Measurements from ENCODE around the gene ABITRAM. TPM values are rescaled to one million over a fixed set of nuclear protein-coding genes. Genes with fewer than 3 reads are reported as not detected.

ABITRAM gene
- total RNA-seq, 1 experiment from 2014 or later = 10.9 TPM

- no peaks in the 10 kb centered on the region for H4K20me1 ChIP-seq (ENCODE audit: control insufficient read depth, insufficient read depth, insufficient read length)
- no peaks in the 10 kb centered on the region for H3K27me3 Mint-ChIP-seq (ENCODE audit: low read depth)
- no peak overlapping the region for H3K27ac ChIP-seq (ENCODE audit: insufficient read length, low read depth, low read length)
- WGBS (ENCODE audit: extremely low coverage, insufficient read length, low lambda C conversion rate) = no CpG with 5 or more reads among the region's 5 CpGs
- H3K9ac ChIP-seq (ENCODE audit: extremely low read depth, insufficient read length, low read length) = no peak overlapping the region
- H2AK5ac ChIP-seq (ENCODE audit: insufficient read length, low read length) = no peak overlapping the region
- no peak overlapping the region for H4K91ac ChIP-seq (ENCODE audit: insufficient read length, low read depth, low read length)
- no peak overlapping the region for H3T11ph ChIP-seq (ENCODE audit: low read length)
- H3K23ac ChIP-seq (ENCODE audit: insufficient read length, low read depth, low read length) = no peak overlapping the region
- no peak overlapping the region for H2BK12ac ChIP-seq (ENCODE audit: insufficient read length, low read depth, low read length)
- no peak overlapping the region for H4K8ac ChIP-seq (replicated peaks; ENCODE audit: insufficient read length, low read depth, low read length)
- no peak overlapping the region for H3K14ac ChIP-seq (ENCODE audit: insufficient read depth, low read length)
- H3K36me3 Mint-ChIP-seq (ENCODE audit: insufficient read depth in 1 of 3, low read depth in 3 of 3) = peaks cover 17 to 83% (median 63%) of the 10 kb centered on the region in 3 experiments; a peak in 6 of 7 replicates
- H3K79me1 ChIP-seq (ENCODE audit: insufficient read depth, low read depth, low read length, poor library complexity, severe bottlenecking) = no peaks in the 10 kb centered on the region
- no peak overlapping the region for H3K56ac ChIP-seq (ENCODE audit: insufficient read length, low read depth, low read length)
- H3K18ac ChIP-seq (ENCODE audit: insufficient read length, low read depth, low read length) = no peak overlapping the region
- no peak overlapping the region for H2BK20ac ChIP-seq (ENCODE audit: low read depth, low read length, poor library complexity, severe bottlenecking)
- no peak overlapping the region for H2AFZ ChIP-seq (ENCODE audit: low read length)
- no peak overlapping the region for H2BK15ac ChIP-seq (ENCODE audit: low read depth, low read length)
- no peak for TF ChIP-seq CTCF (conservative IDR thresholded peaks at IDR 0.05)
- no peaks in the 10 kb centered on the region for H3K9me3 ChIP-seq (ENCODE audit: control insufficient read depth, low read depth, low read length)
- no peak overlapping the region for H3K27ac Mint-ChIP-seq
- no peak overlapping the region for H2BK5ac ChIP-seq (ENCODE audit: insufficient read length, low read length)
- H3K4me1 Mint-ChIP-seq = no peaks in the 10 kb centered on the region
- H3K9me3 Mint-ChIP-seq = no peaks in the 10 kb centered on the region
- no peak overlapping the region for H2BK120ac ChIP-seq (ENCODE audit: low read depth, low read length, poor library complexity, severe bottlenecking)
- H3K4me3 Mint-ChIP-seq = no peak overlapping the region
- H3K4me1 ChIP-seq (ENCODE audit: insufficient read depth, low read length) = no peaks in the 10 kb centered on the region
- H3K79me2 ChIP-seq (ENCODE audit: insufficient read depth, low read length) = no peaks in the 10 kb centered on the region
- H4K5ac ChIP-seq (ENCODE audit: insufficient read length, low read depth, low read length) = no peak overlapping the region
- no peak overlapping the region for H3K4me2 ChIP-seq (ENCODE audit: insufficient read depth, insufficient read length, low read length)
- no peaks in the 10 kb centered on the region for H3K27me3 ChIP-seq (ENCODE audit: insufficient read depth, low read length)
- DNase-seq = no peak
- H3K23me2 ChIP-seq (ENCODE audit: insufficient read length, low read depth, low read length, poor library complexity, severe bottlenecking) = no peaks in the 10 kb centered on the region
- no peak overlapping the region for H3K4ac ChIP-seq (ENCODE audit: low read depth, low read length)
These were observed 34.0 kb upstream of the ABITRAM start for GRCh38 chr9:108900176-108900575.
